Stomach (tissue), 4 donors: ENCODE results near the gene ABRACL.

Source experiments
- CTCF ChIP-seq, 7 experiments: fragments of 450-650 bp in 4 of 7; fragments of 200-600 bp in 3 of 7; sonication (generic) in 3 of 7; IDR thresholded peaks; one replicate each; pipeline ENCODE4 v1.5.1; 2016 to 2019; ENCODE audit warnings: antibody characterized with exemption in 7 of 7, control low read depth in 2 of 7, mild to moderate bottlenecking in 1 of 7
- EP300 ChIP-seq: sonication (generic); formaldehyde crosslinking; IDR thresholded peaks from one replicate; pipeline ENCODE4 v1.6.1; 2017; ENCODE audit warnings: antibody characterized with exemption
- POLR2A ChIP-seq, 4 donors: fragments of 450-650 bp; IDR thresholded peaks; one replicate each; pipeline ENCODE4 v1.6.1; 2016; ENCODE audit warnings: antibody characterized with exemption in 4 of 4, control low read depth in 2 of 4, mild to moderate bottlenecking in 1 of 4, moderate library complexity in 1 of 4

GRCh38 chr6:138997136-138997535 is 31.4 kb upstream of the ABRACL start:
- TF ChIP-seq CTCF (IDR thresholded peaks at IDR 0.05) = no peak
- no peak for TF ChIP-seq POLR2A (IDR thresholded peaks at IDR 0.05)
- no peak for TF ChIP-seq EP300
